ENCODE results near the gene ZNF554. TPM values are rescaled to one million over a fixed set of nuclear protein-coding genes. Genes with fewer than 3 reads are reported as not detected.

ZNF554 gene
- total RNA-seq, 1 donor from 2014 or later = 6.5 TPM

DNA sequence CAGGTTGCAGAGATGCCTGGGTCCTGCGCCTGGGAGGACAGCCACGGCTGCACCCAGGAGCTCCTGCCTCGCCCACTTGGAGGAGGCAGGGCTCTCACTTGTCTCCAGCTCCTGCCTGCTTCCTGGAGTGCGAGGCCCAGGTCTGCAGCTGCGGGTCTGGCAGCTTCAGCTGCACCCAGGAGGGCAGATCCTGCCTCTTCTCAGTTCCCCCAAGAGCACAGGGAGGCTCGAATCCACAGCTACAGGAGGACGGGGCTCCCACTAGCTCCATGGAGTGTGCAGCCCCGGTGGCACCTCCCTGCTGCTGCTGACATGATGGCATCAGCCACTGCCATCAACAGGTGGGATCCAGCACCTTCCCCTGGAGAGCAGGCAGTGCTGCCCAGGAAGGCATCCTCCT, 4.5 kb downstream of the ZNF554 start:
- DNase-seq (ENCODE audit: low read depth) = no peak

DNA sequence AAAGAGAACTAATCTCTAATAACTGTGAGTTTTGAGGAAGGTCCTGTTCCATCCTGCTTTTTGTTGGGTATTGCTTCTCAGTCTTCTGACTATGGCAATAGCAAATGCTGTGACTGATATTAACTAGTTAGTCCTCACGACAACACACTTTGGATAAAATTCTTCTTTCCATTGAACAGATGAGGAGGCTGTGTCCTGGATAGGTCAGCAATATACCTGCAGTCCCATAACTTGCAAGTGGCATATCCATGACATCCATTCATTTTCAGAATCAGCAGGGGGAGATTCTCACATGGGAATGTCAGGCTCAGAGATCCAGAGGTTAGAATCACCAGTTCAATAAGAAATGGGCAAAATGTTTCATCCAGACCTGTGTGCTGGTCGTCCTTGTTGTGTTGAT, 7.4 kb downstream of the ZNF554 start:
- DNase-seq (ENCODE audit: low read depth) = no peak

DNA sequence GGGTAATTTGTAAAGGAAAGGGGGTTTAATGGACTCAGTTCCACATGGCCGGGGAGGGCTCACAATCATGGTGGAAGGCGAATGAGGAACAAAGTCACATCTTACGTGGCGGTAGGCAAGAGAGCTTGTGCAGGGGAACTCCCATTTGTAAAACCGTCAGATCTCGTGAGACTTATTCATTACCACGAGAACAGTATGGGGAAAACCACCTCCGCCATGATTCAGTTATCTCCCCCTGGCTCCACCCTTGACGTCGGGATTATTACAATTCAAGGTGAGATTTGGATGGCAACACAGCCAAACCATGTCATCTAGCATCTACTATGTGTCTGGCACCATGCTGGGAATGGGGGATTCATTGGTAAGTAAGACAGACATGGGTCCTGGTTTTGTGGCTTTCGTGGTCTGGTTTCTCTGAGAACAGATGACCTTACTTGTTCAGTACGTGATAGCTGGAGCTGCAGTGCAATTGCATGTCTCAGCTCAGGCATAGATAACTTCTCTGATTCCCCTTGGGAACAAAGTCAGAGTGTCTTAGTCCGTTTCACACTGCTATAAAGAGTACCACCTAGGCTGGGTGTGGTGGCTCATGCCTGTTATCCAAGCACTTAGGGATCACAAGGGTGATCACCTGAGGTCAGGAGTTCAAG, 8.3 kb downstream of the ZNF554 start:
- peak; percentile 9 for DNase-seq (ENCODE audit: low read depth)

DNA sequence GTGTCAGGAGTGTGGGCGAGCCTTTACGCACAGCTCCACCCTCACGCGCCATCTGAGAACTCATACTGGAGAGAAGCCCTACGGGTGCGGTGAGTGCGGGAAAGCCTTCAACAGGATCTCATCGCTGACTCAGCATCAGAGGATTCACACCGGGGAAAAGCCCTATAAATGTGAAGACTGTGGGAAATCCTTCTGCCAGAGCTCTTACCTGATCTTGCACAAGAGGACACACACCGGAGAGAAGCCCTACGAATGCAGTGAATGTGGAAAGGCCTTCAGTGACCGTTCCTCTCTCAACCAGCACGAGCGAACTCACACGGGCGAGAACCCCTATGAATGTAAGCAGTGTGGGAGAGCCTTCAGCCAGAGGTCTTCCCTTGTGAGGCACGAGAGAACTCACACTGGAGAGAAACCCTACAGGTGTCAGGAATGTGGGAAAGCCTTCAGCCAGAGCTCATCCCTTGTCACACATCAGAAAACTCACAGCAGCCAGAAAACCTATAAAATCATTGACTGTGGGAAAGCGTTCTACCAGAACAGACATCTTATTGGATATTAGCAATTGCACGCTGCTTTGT, 14.7 kb downstream of the ZNF554 start:
- DNase-seq (ENCODE audit: low read depth) = no peak

DNA sequence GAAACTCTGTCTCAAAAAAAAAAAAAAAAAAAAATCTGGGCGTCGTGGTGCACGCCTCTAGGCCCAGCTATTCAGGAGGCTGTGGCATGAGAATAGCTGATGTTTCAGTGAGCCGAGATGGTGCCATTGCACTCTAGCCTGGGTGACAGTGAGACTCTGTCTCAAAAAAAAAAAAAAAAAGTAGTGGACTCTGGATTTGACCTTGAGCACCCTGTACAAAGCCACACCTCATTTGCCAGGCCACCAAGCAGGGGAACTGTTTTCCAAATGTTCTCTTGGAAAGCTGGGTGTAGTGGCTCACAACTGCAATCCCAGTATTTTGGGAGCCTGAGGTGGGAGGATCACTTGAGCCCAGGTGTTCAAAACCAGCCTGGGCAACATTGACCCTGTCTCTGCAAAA, 17.8 kb downstream of the ZNF554 start:
- no peak for DNase-seq (ENCODE audit: low read depth)

DNA sequence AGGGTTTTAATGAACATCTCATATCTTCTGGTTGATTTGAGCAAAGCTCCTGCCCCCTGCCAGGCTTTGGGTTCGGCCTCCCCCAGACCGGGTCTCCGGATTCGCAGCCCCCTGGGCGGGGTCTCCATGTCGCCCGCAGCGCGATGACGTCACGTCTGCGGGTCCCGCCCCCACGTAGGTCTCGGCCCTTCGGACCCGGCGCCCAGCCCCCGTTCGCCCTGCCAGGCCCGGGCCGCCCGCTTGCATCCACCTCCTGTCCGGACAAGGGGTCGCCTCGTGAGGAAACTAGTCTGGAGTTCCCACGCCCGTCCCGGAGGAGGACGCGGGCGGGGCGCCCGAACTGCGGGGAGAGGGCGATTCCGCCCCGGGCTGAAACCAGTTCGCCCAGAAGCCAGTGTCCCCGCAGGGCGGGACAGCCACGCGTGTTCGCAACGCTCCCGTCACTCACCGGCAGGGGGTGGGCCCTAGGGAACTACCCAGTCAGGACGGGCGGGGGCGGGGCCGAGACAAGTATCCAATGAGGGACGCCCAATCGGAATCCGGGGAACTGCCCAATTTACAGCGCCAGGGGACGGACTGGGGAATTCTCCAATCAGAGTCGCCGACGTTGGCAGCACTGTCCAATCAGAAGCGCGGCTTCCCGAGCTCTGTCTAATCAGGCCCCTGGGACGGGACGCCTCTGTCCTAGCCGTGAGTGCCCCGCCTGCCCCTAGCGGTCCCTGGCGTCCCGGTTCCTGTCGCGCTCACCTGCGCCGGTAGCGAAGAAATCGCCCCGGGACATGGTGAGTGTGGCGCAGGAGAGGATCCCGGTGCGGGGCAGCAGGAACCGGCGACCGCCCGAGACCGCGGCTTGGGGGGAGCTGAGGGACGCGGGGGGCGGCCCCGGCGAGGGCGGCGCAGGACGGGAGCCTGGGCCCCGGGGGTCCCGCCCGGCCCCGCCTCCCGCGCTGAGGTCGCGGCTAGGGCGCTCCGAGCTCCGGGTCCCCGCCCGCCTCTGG, 21.4 kb downstream of the ZNF554 start, which contains the start of gene ZNF555:
ZNF555 (plus strand) TSS at position 682 of the 998 bp plus-strand sequence; CDS start at position 780, 98 bp downstream.
- peak; percentile 100 for DNase-seq (ENCODE audit: low read depth)

DNA sequence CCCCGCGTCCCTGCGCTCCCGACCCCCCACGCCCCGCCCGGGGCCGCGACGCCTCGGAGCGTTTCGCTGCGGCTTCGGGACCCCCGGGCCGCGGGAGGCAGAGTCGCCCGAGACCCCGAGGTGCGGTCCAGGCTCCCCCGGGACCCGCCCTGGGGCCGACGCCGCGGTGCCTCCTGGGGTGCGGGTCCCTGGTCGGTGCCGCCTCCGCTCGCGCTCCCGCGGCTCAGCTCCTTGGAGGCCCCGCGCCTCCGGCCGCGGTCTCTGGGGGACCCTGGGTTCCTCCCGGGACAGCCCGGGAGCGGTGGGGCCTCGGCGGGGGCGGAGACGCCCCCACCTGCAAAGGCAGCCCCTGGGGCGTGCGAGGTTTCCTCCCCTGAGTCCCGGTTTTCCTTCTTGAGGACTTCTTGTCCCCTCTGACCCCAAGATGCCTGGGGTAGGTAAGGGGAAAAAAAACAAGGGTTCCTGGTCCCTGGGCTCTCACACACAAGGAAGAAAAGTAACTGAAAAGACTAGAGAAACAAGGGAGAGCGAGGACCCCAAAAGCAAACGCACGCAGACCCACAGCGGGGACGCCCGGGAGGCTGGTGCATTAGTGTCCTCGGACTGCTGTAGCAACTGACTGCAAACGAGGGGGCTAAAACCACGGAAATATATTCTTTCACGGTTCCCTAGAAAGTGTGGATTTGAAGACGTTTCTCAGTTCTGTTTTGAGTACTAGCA, 22.3 kb downstream of the ZNF554 start:
- no peak for DNase-seq (ENCODE audit: low read depth)

DNA sequence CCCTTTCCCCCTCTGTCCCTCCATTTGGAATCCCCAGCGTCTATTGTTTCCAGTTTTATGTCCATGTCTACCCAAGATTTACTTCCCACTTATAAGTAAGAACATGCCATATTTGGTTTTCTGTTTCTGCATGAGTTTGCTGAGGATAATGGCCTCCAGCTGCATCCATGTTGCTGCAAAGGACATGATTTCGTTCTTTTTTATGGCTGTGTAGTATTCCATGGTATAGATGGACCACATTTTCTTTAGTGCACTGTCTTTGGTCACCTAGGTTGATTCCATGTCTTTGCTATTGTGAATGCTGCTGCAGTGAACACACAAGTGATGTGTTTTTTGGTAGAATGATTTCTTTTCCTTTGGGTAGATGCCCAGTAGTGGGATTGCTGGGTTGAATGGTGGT, 25.4 kb downstream of the ZNF554 start:
- DNase-seq (ENCODE audit: low read depth) = no peak

DNA sequence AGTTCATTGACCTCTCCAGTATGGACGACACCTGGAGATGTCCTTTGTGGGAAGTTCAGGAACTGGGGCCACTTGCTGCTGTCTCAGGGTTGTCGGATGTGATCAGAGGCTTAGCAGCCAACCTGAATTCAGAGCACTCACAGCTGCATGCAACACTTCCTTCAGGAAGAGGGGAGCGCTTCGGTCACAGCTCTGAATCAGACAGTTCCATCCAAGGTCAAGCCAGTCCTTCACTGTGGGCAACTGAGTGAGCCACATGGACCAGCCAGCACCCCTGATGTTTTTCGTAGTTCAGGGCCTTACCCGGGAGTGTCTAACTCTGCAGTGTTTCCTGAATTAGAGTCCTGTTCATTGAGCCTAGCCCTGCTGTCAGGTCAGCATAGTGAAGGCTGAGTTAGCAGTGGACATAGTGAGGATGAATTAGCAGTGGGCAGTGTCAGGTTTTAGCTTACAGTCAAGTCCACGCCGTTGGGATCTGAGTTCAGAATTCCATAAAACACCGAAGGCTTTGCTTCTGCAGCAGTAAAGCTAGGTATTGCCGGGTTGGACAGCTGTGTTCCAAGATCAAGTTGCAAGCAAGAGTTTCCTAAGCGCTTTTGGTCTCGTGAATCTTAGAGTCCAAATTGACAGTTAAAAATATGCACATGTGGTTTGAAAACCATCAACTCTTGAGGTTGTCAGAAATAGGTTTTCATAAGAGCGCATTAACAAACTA, 26.7 kb downstream of the ZNF554 start:
- DNase-seq (ENCODE audit: low read depth) = peak; percentile 92

DNA sequence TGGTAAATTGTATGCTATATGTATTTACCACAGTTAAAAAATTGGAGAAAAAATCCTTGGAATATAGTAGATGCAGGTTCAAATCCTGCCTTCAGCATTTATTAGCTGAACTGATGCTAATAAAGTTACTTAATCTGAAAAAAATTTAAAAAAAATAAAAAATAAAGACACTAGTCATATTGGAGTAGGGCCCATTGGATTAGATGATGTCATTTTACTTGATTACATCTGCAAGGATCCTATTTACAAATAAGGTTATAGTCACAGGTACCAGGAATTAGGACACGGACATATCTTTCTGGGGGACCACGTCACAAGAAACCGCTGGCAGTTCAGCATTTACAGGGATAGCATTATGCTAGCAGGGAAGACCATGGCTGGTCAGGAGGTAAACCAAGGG, 27.8 kb downstream of the ZNF554 start:
- DNase-seq (ENCODE audit: low read depth) = peak; percentile 12

DNA sequence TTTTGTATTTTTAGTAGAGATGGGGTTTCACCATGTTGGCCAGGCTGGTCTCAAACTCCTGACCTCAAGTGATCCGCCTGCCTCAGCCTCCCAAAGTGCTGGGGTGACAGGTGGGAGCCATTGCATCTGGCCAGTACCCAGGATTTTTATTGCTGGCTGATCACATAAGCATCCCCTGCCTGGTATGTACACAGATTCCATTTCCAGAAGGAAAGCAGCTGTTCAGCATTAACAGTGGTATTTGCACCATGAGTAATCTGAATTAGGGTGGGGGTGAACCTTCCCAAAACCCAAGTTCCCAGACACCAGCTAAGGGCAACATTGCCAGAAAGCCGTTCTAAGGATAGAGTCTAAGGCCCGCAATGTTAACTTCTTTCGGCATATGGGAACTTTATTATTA, 28.9 kb downstream of the ZNF554 start:
- DNase-seq (ENCODE audit: low read depth) = peak; percentile 98

DNA sequence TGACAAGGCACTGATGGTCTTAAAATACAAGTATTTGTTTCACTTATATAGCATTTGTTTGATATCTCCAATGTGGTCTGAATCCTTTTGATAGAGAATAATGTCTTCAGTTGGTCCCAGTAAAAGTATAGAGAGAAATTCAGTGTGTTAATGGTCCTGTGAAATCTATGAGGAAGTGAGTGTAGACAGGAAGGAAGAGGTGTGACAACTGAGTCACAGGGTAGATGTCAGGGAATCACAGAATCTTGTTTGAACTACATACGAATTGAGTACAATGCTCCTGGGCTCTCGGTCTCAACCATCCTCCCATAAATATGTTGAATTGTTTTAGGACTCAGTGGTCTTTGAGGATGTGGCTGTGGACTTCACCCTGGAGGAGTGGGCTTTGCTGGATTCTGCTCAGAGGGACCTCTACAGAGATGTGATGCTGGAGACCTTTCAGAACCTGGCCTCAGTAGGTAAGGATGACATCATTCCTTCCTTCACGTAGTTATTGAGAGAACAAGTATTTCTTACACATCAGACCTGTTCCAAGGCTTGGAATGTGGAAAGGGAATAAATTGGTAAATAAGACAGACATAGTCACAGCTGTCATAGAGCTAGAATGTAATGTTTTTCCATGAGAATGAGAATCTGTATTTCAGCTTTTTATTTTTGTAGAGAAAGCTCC, 30.7 kb downstream of the ZNF554 start:
- DNase-seq (ENCODE audit: low read depth) = no peak

DNA sequence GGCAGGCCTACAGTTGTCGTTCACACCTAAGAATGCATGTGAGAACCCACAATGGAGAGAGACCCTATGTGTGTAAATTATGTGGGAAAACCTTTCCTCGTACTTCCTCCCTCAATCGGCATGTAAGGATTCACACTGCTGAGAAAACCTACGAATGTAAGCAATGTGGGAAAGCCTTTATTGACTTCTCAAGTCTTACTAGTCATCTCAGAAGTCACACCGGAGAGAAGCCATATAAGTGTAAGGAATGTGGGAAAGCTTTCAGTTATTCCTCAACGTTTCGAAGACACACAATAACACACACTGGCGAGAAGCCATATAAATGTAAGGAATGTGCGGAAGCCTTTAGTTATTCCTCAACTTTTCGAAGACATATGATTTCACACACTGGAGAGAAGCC, 32.9 kb downstream of the ZNF554 start:
- no peak for DNase-seq (ENCODE audit: low read depth)

DNA sequence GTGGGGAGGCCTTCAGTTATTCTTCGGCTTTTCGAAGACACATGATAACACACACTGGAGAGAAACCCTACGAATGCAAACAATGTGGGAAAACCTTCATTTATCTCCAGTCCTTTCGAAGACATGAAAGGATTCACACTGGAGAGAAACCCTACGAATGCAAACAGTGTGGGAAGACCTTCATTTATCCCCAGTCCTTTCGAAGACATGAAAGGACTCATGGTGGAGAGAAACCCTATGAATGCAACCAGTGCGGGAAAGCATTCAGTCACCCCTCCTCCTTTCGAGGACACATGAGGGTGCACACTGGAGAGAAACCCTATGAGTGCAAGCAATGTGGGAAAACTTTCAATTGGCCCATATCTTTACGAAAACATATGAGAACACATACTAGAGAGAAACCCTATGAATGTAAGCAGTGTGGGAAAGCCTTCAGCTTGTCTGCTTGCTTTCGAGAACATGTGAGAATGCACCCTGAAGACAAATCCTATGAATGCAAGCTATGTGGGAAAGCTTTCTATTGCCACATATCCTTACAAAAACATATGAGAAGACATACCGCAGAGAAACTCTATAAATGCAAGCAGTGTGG, 33.4 kb downstream of the ZNF554 start:
- no peak for DNase-seq (ENCODE audit: low read depth)

DNA sequence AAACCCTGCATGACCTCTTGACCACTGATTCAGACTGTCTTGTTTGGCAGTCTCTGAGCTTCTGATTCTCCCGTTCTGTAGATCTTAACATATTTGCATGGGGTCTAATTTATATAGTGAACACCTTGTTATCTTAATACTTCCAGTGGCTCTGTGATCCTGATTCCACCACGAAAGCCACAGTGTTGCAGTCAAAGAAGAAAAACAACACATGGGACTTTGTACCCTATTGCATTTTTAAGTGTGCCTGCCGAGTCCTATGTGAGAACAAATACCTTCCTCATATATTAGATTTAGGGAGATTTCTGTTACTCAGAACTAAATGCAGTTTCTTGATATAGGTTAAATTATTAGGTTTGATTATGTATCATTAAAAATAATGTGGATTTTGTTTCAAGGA, 35.2 kb downstream of the ZNF554 start:
- DNase-seq (ENCODE audit: low read depth) = no peak

DNA sequence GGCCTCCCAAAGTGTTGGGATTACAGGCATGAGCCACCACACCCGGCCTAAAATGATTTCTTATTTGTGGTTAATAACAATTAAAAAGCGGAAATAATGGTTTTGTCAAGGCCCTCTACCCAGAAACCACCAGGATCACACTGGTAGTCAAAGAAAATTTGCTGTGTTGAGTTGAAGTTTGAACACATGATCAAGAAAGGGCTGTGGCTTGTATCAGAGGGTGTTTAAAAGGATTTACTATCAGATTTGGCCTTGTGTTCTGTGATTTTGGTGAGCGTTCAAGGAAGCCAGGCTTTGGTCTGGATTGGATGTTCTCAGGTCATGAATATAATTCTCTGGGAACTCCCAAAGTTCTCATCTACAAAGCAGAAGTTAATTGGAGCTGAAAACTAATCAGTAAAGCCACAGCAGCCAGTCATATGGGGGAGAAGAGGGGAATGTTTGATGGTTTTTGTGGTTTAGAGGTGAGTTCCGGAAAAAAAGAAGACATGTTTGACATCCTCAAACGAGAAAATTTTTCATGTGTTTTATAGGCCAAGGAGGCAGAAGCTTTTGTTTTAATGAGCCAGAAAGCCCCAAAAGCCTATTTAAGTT, 36.9 kb downstream of the ZNF554 start:
- no peak for DNase-seq (ENCODE audit: low read depth)

DNA sequence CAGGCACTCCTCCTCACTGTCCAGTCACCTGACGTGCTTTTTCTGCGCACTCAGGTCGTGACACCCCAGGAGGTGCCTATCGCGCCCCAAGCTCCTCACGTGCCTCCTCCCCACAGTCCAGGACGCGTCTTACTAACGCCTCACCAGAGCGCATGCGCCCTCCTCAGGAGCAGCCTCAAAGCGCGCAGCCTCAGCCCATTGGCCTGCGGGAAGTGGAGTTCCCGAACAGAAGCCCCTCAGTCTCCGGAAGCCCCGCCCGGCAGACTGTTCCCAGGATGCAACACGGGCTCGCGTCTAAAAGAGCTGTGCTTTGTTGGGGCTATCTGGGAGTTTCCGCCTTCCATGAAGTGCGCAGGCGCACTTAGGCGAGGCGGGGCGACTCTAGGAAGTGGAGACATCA, 39.2 kb downstream of the ZNF554 start:
- DNase-seq (ENCODE audit: low read depth) = no peak

DNA sequence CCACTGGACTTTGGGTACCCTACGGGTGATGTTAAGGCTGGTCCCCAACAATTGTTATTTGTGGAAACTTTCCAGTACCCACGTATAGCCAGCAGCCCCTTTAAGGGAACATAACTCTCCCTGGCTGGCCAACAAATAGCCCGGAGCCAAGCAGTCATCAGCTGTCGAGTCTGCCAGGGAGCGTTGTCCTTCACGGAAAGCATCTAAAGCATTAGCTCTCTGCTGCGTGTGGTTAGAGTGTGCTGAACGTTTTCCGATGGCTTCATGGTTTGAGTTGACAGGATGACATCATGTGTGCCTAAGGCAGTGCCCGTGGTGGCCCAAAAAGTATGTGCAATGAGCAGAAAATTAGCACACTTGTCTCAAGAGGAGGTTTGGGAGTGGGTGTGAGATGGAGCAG, 44.1 kb downstream of the ZNF554 start:
- DNase-seq (ENCODE audit: low read depth) = peak; percentile 81

DNA sequence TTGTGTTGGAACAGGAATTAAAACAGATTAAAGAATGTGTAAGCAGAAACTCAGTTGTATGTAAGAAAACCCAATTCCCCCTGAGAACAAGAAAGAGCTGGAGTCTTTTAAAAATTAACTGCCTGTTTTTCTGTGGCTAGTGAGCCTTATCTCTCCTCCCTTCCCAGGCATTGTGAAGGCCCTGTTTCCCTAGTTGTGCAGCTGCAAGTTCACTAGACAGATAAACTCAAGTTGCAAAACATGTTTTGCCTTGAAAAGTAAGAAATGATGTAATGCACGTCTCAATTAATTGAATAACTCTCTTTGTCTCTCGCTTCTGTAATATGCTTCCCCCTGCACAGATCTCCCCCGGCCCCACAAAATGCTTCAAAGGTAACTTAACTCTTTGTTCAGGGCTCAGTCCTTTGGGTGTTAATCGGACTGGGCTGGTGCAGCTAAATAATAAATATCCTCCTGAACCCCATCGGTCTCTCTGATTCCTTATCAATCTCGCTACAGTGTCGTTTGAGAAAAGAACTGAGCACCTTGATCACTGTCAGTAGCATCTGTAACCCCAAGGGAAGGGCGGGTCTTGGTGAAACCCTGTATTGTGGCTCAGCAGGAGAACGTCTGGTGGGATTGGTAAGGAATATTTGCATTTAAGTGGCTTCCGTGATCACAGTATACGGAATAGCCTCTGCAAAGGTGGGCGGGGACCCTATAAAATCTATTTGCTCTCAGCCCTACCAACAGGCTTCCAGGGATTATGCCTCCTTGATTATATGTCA, 45.8 kb downstream of the ZNF554 start:
- no peak for DNase-seq (ENCODE audit: low read depth)

All from myocyte (in vitro differentiated cells).